DND-41 (cell line): ENCODE measurements around the gene STYXL2.

Experiments used
- EZH2 ChIP-seq: IDR thresholded peaks from 3 replicates; pipeline ENCODE4 v1.6.1; 2012; ENCODE audit warnings: borderline replicate concordance, low read depth, mild to moderate bottlenecking, moderate library complexity, low read length, inconsistent platforms; ENCODE audit not compliant: severe bottlenecking
- TF ChIP-seq, protein P1 (sequence below): IDR thresholded peaks from 2 replicates; pipeline ENCODE4 v1.5.1; 2012; ENCODE audit warnings: borderline replicate concordance, low read length, moderate library complexity, mild to moderate bottlenecking; ENCODE audit not compliant: poor library complexity, severe bottlenecking; ENCODE audit errors: extremely low read depth

DNA sequence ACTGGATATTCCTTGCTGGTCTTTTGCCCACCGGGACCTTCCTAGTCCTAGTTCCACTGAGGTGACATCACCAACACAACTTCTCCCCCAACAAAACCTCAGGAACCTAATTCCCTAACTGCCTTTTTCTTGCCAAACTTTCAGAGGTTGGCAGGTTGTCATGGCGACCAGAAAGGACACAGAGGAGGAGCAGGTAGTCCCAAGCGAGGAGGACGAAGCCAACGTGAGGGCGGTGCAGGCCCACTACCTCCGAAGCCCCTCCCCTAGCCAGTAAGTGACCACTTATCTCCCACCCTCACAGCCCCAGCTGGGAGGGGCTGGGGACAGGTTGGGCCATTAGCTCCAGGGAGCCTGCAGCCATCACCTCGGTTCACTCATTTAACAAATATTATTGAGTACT, 815 bp downstream of the STYXL2 start:
- TF ChIP-seq, protein P1, sequence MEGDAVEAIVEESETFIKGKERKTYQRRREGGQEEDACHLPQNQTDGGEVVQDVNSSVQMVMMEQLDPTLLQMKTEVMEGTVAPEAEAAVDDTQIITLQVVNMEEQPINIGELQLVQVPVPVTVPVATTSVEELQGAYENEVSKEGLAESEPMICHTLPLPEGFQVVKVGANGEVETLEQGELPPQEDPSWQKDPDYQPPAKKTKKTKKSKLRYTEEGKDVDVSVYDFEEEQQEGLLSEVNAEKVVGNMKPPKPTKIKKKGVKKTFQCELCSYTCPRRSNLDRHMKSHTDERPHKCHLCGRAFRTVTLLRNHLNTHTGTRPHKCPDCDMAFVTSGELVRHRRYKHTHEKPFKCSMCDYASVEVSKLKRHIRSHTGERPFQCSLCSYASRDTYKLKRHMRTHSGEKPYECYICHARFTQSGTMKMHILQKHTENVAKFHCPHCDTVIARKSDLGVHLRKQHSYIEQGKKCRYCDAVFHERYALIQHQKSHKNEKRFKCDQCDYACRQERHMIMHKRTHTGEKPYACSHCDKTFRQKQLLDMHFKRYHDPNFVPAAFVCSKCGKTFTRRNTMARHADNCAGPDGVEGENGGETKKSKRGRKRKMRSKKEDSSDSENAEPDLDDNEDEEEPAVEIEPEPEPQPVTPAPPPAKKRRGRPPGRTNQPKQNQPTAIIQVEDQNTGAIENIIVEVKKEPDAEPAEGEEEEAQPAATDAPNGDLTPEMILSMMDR, result no peak
- TF ChIP-seq EZH2, result no peak
